Breast epithelium (tissue), 4 donors: Measurements from ENCODE around the gene TMEM273. TPM values are rescaled to one million over a fixed set of nuclear protein-coding genes. Genes with fewer than 3 reads are reported as not detected.

Experiments used
- DNase-seq, 2 donors: peaks; one replicate each; pipeline ENCODE4 v3.0.0-alpha.2; 2019; ENCODE audit warnings: low spot score in 2 of 2
- H3K27ac ChIP-seq, 2 donors: fragments of 200-600 bp; sonication (generic) in 1 of 2; one replicate each; pipeline ENCODE4 v1.5.1; 2016 to 2019; ENCODE audit warnings: mild to moderate bottlenecking in 1 of 2
- H3K27me3 ChIP-seq, 2 donors: fragments of 200-600 bp; sonication (generic) in 1 of 2; one replicate each; pipeline versions ENCODE4 v1.5.1 to v1.6.0; 2017 to 2019; ENCODE audit warnings: control low read depth in 1 of 2, mild to moderate bottlenecking in 1 of 2
- H3K36me3 ChIP-seq: fragments of 200-600 bp; one replicate; pipeline ENCODE4 v1.5.1; 2019
- H3K4me1 ChIP-seq, 2 donors: fragments of 200-600 bp; sonication (generic); one replicate each; pipeline ENCODE4 v1.5.1; 2016 to 2019; ENCODE audit warnings: control low read depth in 1 of 2
- H3K4me3 ChIP-seq, 3 donors: fragments of 200-600 bp; sonication (generic); 1 replicate in 2 of 3; 2 replicates in 1 of 3; pipeline ENCODE4 v1.5.1; 2016 to 2019; ENCODE audit warnings: mild to moderate bottlenecking in 3 of 3, moderate library complexity in 2 of 3
- H3K9me3 ChIP-seq, 2 donors: fragments of 200-600 bp; sonication (generic) in 1 of 2; one replicate each; pipeline ENCODE4 v1.5.1; 2016 to 2019; ENCODE audit warnings: control low read depth in 1 of 2
- CTCF ChIP-seq, 3 donors: fragments of 450-650 bp; IDR thresholded peaks; one replicate each; pipeline ENCODE4 v1.5.1; 2016 to 2017; ENCODE audit warnings: antibody characterized with exemption in 3 of 3, mild to moderate bottlenecking in 3 of 3, moderate library complexity in 3 of 3
- POLR2A ChIP-seq: fragments of 450-650 bp; IDR thresholded peaks from one replicate; pipeline ENCODE4 v1.6.1; 2016; ENCODE audit warnings: antibody characterized with exemption, mild to moderate bottlenecking, moderate library complexity
- POLR2AphosphoS5 ChIP-seq, 3 donors: sonication (generic); formaldehyde crosslinking; IDR thresholded peaks; one replicate each; pipeline ENCODE4 v1.6.1; 2017; ENCODE audit warnings: antibody characterized with exemption in 3 of 3
- intact Hi-C: fragments of 100-400 bp; cut with DNase I; formaldehyde crosslinking; loops from one replicate; pipeline ENCODE4 v1.15.1; 2023; ENCODE audit warnings: low total_unique reads
- total RNA-seq, 3 donors: library from RNA; depleted of rRNA; stranded (reverse); fragments of >200 nt; gene quantifications; one replicate each; pipeline ENCODE4 v1.1.0, GENCODE V29; 2016

Gene TMEM273
- total RNA-seq, 3 donors from 2014 or later = 9.1 to 29.8 (median 18.4) TPM

- H3K4me1 ChIP-seq = peaks cover 0 to 9% of the 10 kb centered on the region in 2 donors
- no peak for DNase-seq
- H3K27ac ChIP-seq = peak overlapping the region in 1 of 2 donors; percentile 48
- intact Hi-C loops = no loop called here
- H3K9me3 ChIP-seq = no peaks in the 10 kb centered on the region
- H3K36me3 ChIP-seq = no peaks in the 10 kb centered on the region
- H3K27me3 ChIP-seq = no peaks in the 10 kb centered on the region
- no peak overlapping the region for H3K4me3 ChIP-seq
- TF ChIP-seq CTCF (IDR thresholded peaks at IDR 0.05) = no peak
- no peak for TF ChIP-seq POLR2A
- TF ChIP-seq POLR2AphosphoS5 (IDR thresholded peaks at IDR 0.05) = no peak
Observed at GRCh38 chr10:49111320-49111698, 76.9 kb downstream of the TMEM273 start.

- Histone ChIP-seq H3K4me3 (no peak overlapping the region), H3K4me1 (peaks cover 0 to 10% of the 10 kb centered on the region in 2 donors), H3K27ac (peak overlapping the region in 1 of 2 donors; percentile 48), H3K27me3 (no peaks in the 10 kb centered on the region), H3K9me3 (no peaks in the 10 kb centered on the region), H3K36me3 (no peaks in the 10 kb centered on the region)
- TF ChIP-seq POLR2AphosphoS5 (IDR thresholded peaks at IDR 0.05) = no peak
- TF ChIP-seq POLR2A = no peak
- TF ChIP-seq CTCF (IDR thresholded peaks at IDR 0.05) = no peak
- intact Hi-C loops = no loop called here
- DNase-seq = no peak
Observed at GRCh38 chr10:49110684-49111319, 77.4 kb downstream of the TMEM273 start.

GRCh38 chr10:49109669-49110340 lies 78.4 kb downstream of the TMEM273 start:
- TF ChIP-seq POLR2A = no peak
- TF ChIP-seq POLR2AphosphoS5 (IDR thresholded peaks at IDR 0.05) = no peak
- no peak for TF ChIP-seq CTCF (IDR thresholded peaks at IDR 0.05)
- H3K27ac ChIP-seq = peak overlapping the region in 1 of 2 donors; percentile 19
- no peak for DNase-seq
- H3K36me3 ChIP-seq = no peaks in the 10 kb centered on the region
- no peaks in the 10 kb centered on the region for H3K27me3 ChIP-seq
- H3K4me1 ChIP-seq = peaks cover 0 to 10% of the 10 kb centered on the region in 2 donors
- H3K9me3 ChIP-seq = no peaks in the 10 kb centered on the region
- intact Hi-C loops = no loop called here
- peak overlapping the region in 1 of 3 donors; percentile 19 for H3K4me3 ChIP-seq

- no peak for DNase-seq
- no peaks in the 10 kb centered on the region for H3K9me3 ChIP-seq
- no peaks in the 10 kb centered on the region for H3K27me3 ChIP-seq
- intact Hi-C loops = no loop called here
- TF ChIP-seq POLR2AphosphoS5 (IDR thresholded peaks at IDR 0.05) (no peak), POLR2A (no peak), CTCF (IDR thresholded peaks at IDR 0.05) (no peak)
- H3K4me1 ChIP-seq = peaks cover 0 to 10% of the 10 kb centered on the region in 2 donors
- H3K36me3 ChIP-seq = no peaks in the 10 kb centered on the region
- H3K27ac ChIP-seq = no peak overlapping the region
- H3K4me3 ChIP-seq = no peak overlapping the region
Observed at GRCh38 chr10:49108656-49109055, 79.5 kb downstream of the TMEM273 start.

GRCh38 chr10:49107887-49108267 lies 80.3 kb downstream of the TMEM273 start:
- Histone ChIP-seq H3K27ac (no peak overlapping the region), H3K4me1 (peaks cover 0 to 10% of the 10 kb centered on the region in 2 donors)

More at GRCh38 chr10:49107887-49108267, 80.3 kb downstream of the TMEM273 start:
- intact Hi-C loops = no loop called here
- no peak for DNase-seq
- H3K4me3 ChIP-seq = no peak overlapping the region
- H3K36me3 ChIP-seq = no peaks in the 10 kb centered on the region
- H3K27me3 ChIP-seq = no peaks in the 10 kb centered on the region
- H3K9me3 ChIP-seq = no peaks in the 10 kb centered on the region
- TF ChIP-seq POLR2AphosphoS5 (IDR thresholded peaks at IDR 0.05) (no peak), POLR2A (no peak), CTCF (IDR thresholded peaks at IDR 0.05) (no peak)
